Psoas muscle (tissue), 8 donors: ENCODE data around the gene PCSK5. TPM values are rescaled to one million over a fixed set of nuclear protein-coding genes. Genes with fewer than 3 reads are reported as not detected.

Experiments
- ATAC-seq, 4 donors: fragments of 200-7000 bp; cut with Tn5 transposase; one replicate each; pipeline ENCODE4 v1.9.1; 2020; ENCODE audit warnings: moderate library complexity in 3 of 4, mild to moderate bottlenecking in 2 of 4
- DNase-seq, 2 donors: peaks; one replicate each; pipeline ENCODE4 v3.0.0-alpha.2; 2020
- H3K27ac ChIP-seq: fragments of 200-600 bp; one replicate; pipeline ENCODE4 v1.8.0; 2022
- H3K27me3 ChIP-seq, 3 donors: fragments of 200-600 bp in 1 of 3; one replicate each; pipeline versions ENCODE4 v1.6.1 to v1.8.0; 2013 to 2022; ENCODE audit warnings: low read length in 2 of 3, mild to moderate bottlenecking in 2 of 3, moderate library complexity in 1 of 3; ENCODE audit not compliant: insufficient read depth in 3 of 3
- H3K36me3 ChIP-seq, 2 donors: fragments of 200-600 bp in 1 of 2; one replicate each; pipeline versions ENCODE4 v1.6.1 to v1.8.0; 2013 to 2022; ENCODE audit warnings: low read depth in 1 of 2, mild to moderate bottlenecking in 1 of 2, moderate library complexity in 1 of 2; ENCODE audit not compliant: insufficient read depth in 1 of 2
- H3K4me1 ChIP-seq: fragments of 200-600 bp; one replicate; pipeline ENCODE4 v1.8.0; 2022
- H3K4me3 ChIP-seq: fragments of 200-600 bp; one replicate; pipeline ENCODE4 v1.8.0; 2022; ENCODE audit warnings: mild to moderate bottlenecking
- H3K9me3 ChIP-seq: fragments of 200-600 bp; one replicate; pipeline ENCODE4 v1.8.0; 2022
- WGBS, 3 donors: extraction: QIAGEN DNeasy Blood & Tissue Kit; methylation state at CpG; one replicate each; pipeline versions ENCODE4 v1.1.6 to v1.1.7; 2013; 5-methylcytosine and 5-hydroxymethylcytosine counted together
- intact Hi-C, 2 donors: fragments of 100-400 bp; cut with DNase I; formaldehyde crosslinking; loops; one replicate each; pipeline versions ENCODE4 v1.11.0 to v1.14.2; 2022
- polyA plus RNA-seq, 3 donors: library from polyadenylated mRNA; stranded (reverse); fragments of 200-250 nt; gene quantifications; one replicate each; pipeline ENCODE4 v1.2.3, GENCODE V29; 2013
- total RNA-seq, 4 donors: library from RNA; stranded (reverse); fragmentation: NEBNext Ultra II Directional in 2 of 4; extraction: Animal tissue kit (Norgen Biotek cat#: 25700) in 2 of 4; gene quantifications; one replicate each; pipeline versions ENCODE4 v1.2.1 to v1.2.4, GENCODE V29; 2021 to 2023
- TF ChIP-seq, protein P1 (sequence below): fragments of 200-600 bp; IDR thresholded peaks from one replicate; pipeline ENCODE4 v1.8.0; 2022; ENCODE audit warnings: antibody characterized with exemption
- donor health status: healthy with polysubstance abuse.
- donor health status: DM: no; HTN: no; CAD: no; lungs with moderate emphysema.
- donor health status: Bipolar disorder and iron deficiency.
- donor health status: healthy.
- donor health status: DM: yes; HTN: yes; CAD: no.
- donor health status: DM: no; HTN: no; CAD: no.
- donor health status: DM: no; HTN: no; CAD: no.
- donor health status: DM: yes; HTN: yes; CAD: no.

The PCSK5 gene
- total and polyA plus RNA-seq, 7 donors, result 0.75 to 4.4 (median 2.3) TPM

DNA sequence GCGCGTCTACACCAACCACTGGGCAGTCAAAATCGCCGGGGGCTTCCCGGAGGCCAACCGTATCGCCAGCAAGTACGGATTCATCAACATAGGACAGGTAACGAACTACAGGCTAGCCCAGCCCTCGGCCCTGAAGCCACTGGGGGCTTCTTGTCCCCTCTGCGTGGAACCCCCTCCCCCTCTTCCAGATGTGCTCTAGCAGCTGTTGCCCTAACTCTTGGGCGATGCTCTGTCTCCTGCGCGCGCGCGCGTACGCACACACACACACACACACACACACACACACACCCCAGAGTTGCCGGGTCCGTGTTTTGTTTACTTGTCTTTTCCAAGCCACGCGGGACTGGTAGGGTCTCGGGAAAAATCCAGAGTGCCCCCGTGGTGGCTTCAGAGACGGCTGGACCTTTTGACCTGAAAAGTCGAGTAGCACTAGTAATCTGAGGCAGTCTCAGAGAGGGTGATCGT is 836 bp downstream of the PCSK5 start:
- ATAC-seq, result peak in 2 of 4 donors; percentile 7 to 9
- TF ChIP-seq, protein P1, sequence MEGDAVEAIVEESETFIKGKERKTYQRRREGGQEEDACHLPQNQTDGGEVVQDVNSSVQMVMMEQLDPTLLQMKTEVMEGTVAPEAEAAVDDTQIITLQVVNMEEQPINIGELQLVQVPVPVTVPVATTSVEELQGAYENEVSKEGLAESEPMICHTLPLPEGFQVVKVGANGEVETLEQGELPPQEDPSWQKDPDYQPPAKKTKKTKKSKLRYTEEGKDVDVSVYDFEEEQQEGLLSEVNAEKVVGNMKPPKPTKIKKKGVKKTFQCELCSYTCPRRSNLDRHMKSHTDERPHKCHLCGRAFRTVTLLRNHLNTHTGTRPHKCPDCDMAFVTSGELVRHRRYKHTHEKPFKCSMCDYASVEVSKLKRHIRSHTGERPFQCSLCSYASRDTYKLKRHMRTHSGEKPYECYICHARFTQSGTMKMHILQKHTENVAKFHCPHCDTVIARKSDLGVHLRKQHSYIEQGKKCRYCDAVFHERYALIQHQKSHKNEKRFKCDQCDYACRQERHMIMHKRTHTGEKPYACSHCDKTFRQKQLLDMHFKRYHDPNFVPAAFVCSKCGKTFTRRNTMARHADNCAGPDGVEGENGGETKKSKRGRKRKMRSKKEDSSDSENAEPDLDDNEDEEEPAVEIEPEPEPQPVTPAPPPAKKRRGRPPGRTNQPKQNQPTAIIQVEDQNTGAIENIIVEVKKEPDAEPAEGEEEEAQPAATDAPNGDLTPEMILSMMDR, result no peak
- Histone ChIP-seq H3K27me3 (peaks cover 0 to 11% (median 0%) of the 10 kb centered on the region in 3 donors), H3K4me1 (peaks cover 6% of the 10 kb centered on the region), H3K9me3 (no peaks in the 10 kb centered on the region), H3K4me3 (peak overlapping the region; percentile 74), H3K36me3 (no peaks in the 10 kb centered on the region), H3K27ac (peak overlapping the region; percentile 48)
- 0% methylated on average over 27 to 28 of the region's 28 CpGs for WGBS, 3 donors
- peak; percentile 39 to 57 for DNase-seq
- intact Hi-C loops, result no loop called here

DNA sequence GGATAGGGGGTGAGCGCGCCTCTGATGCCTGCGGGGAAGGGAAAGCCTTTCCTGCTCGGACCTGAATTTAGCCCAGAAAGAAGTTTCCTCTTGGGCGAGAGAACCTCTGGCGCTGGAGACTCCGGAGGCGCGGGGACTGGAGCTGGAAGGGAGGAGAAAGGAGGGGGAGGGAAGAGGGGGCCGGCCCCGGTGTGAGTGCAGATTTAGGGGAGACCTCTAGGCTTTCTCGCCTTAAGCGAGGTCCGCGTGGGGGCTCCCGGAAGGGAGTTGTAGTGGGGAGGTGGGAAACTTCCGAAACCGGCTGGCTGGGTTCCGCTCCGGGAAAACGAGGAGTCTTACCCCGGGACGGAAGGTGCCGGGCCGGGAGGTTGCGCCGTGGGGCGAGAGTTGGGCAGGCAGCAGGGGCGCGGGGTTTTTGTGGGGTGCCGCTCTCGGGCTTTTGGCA is 1.3 kb downstream of the PCSK5 start:
- no peaks in the 10 kb centered on the region for H3K36me3 ChIP-seq
- DNase-seq, result peak; percentile 19 to 53
- no peak overlapping the region for H3K27ac ChIP-seq
- intact Hi-C loops, result no loop called here
- H3K27me3 ChIP-seq, result peaks cover 0 to 11% (median 0%) of the 10 kb centered on the region in 3 donors
- no peaks in the 10 kb centered on the region for H3K9me3 ChIP-seq
- ATAC-seq, result no peak
- peak overlapping the region; percentile 74 for H3K4me3 ChIP-seq
- TF ChIP-seq, protein P1, result no peak
- 1 to 2% (median 1%) methylated on average over 21 to 32 of the region's 32 CpGs for WGBS, 3 donors
- H3K4me1 ChIP-seq, result peaks cover 6% of the 10 kb centered on the region

DNA sequence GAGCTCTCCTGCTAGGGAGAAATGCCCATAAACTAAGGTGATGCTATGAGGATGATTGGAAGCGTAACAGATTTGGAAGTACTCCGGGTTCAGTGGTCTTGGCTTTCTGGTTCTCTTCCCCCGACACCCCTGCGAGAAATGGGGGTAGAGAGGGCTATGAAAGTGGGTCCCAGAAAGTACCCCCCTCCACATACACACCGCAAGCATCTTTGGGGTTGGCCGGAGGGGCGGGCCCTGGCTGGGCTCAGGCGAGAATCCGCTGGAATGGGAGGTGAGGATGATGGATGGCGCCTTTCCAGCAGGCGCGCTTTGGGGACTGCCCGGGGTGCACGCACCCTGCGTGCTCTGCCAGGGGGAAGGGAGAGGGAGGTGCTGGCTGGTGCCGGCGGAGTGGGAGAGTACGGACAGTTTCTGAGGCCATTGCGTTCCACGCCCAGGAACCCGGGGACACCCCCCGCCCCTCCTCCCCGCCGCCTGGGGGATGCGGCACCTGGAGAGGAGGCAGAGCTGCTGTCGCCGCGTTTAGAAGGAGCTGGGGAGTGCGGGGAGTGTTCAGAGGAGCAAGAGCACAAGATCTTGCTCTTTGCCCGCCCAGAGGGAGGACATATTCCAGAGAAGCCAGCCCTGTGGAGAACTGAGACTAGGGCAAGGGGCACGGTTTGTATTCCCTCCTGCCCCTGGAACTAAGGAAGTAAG is 1.9 kb downstream of the PCSK5 start:
- WGBS, 3 donors, result 2 to 6% (median 3%) methylated on average over 26 to 31 of the region's 31 CpGs
- no peaks in the 10 kb centered on the region for H3K36me3 ChIP-seq
- TF ChIP-seq, protein P1, result no peak
- H3K27me3 ChIP-seq, result peaks cover 0 to 11% (median 0%) of the 10 kb centered on the region in 3 donors
- peak; percentile 30 to 60 for DNase-seq
- intact Hi-C loops, result no loop called here
- H3K27ac ChIP-seq, result no peak overlapping the region
- H3K9me3 ChIP-seq, result no peaks in the 10 kb centered on the region
- H3K4me3 ChIP-seq, result peak overlapping the region; percentile 74
- no peak for ATAC-seq
- H3K4me1 ChIP-seq, result peaks cover 6% of the 10 kb centered on the region

DNA sequence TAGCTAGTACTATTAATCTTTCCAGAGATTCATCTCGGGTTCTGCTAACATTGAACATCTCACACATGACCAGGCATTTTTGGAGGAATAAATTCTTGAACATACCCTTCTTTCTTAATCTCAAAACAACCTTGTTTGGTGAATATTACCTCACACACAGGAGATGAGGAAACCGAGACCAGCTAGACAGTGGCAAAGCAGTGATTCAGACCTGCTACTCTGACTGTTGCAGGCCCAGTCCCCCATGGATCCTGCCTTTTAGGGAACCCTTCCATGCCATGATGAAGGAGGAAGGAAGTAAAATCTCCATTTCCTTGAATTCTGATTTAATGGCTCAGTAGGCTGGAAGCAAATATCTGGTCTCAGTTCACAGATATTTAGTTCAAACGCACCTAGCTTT is 2.6 kb downstream of the PCSK5 start:
- H3K27ac ChIP-seq, result no peak overlapping the region
- H3K9me3 ChIP-seq, result no peaks in the 10 kb centered on the region
- H3K27me3 ChIP-seq, result peaks cover 0 to 11% (median 0%) of the 10 kb centered on the region in 3 donors
- no peak for DNase-seq
- ATAC-seq, result no peak
- peak overlapping the region; percentile 74 for H3K4me3 ChIP-seq
- no peaks in the 10 kb centered on the region for H3K36me3 ChIP-seq
- TF ChIP-seq, protein P1, result no peak
- WGBS, 3 donors, result 66 to 76% (median 73%) methylated on average over 3 of the region's 3 CpGs
- intact Hi-C loops, result no loop called here
- H3K4me1 ChIP-seq, result peaks cover 6% of the 10 kb centered on the region
